BLaER1 (cell line): ENCODE results near the gene UNC119B.

Experiments used
- H3K27ac ChIP-seq: shearing (Covaris generic); formaldehyde crosslinking; 2 replicates; pipeline ENCODE4 v1.8.1; 2022
- H3K27me3 ChIP-seq: shearing (Covaris generic); formaldehyde crosslinking; 2 replicates; pipeline ENCODE4 v1.8.1; 2022
- H3K36me3 ChIP-seq: shearing (Covaris generic); formaldehyde crosslinking; 2 replicates; pipeline ENCODE4 v1.8.1; 2022
- H3K4me1 ChIP-seq: shearing (Covaris generic); formaldehyde crosslinking; 2 replicates; pipeline ENCODE4 v1.8.1; 2022
- H3K4me2 ChIP-seq: shearing (Covaris generic); formaldehyde crosslinking; 2 replicates; pipeline ENCODE4 v1.8.1; 2022
- H3K4me3 ChIP-seq: shearing (Covaris generic); formaldehyde crosslinking; 2 replicates; pipeline ENCODE4 v1.8.1; 2022
- H3K9ac ChIP-seq: shearing (Covaris generic); formaldehyde crosslinking; 2 replicates; pipeline ENCODE4 v1.8.1; 2022
- H3K9me3 ChIP-seq: shearing (Covaris generic); formaldehyde crosslinking; 2 replicates; pipeline ENCODE4 v1.8.1; 2022
- H4K20me1 ChIP-seq: shearing (Covaris generic); formaldehyde crosslinking; 2 replicates; pipeline ENCODE4 v1.8.1; 2022
- Cebpa-rat ChIP-seq: shearing (Covaris generic); IDR thresholded peaks from 2 replicates; pipeline ENCODE4 v1.8.1; 2022

Gene UNC119B

DNA sequence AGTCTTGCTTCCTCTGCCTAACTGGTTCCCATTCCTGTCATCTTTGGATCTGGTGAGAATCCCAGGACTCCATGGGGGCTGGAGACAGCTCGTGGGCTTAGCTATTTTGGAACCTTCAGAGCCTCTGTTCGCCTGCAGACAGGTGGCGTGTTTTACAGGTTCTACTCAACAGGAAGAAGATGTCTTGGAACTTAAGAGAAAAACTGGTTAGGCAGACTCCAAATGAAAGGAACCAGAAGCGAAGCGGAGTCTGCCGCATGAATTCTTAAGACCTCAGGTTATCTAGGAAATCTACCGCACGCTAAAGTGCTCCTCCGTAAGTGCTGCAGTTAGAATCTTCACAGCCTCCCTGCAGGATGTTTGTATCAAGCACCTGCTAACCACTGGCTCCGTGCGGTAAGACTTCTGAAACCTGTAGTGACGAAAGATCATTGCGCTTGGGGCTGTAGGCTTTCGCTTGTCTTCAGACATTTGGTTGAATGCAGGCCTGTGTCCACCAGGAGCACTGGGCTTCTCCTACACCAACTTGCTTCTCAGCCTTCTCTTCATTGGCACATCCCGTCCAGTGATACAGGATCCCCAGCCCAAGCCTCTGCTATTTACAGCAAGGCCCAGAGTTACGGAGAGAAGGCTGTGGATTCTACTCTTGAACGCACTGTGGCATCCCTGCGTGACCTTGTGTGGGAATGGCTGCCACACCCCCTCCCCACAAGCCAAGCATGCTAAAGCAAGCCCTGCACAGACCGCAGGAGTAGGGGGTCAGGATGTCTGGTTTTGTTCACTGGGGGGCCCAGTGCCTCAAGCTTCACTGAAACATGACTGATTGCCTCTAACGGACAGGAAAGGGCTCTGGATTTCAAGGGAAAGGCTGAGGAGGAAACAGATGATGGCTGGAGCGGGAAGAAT, 50.3 kb downstream of the UNC119B start:
- H4K20me1 ChIP-seq = peaks cover 86% of the 10 kb centered on the region
- H3K9me3 ChIP-seq = no peaks in the 10 kb centered on the region
- peaks cover 66% of the 10 kb centered on the region for H3K27me3 ChIP-seq
- H3K4me1 ChIP-seq = peaks cover 23% of the 10 kb centered on the region
- no peak overlapping the region for H3K9ac ChIP-seq
- peaks cover 47% of the 10 kb centered on the region for H3K36me3 ChIP-seq
- no peak for TF ChIP-seq Cebpa-rat
- no peak overlapping the region for H3K4me3 ChIP-seq
- H3K27ac ChIP-seq = no peak overlapping the region
- peak overlapping the region; percentile 80 for H3K4me2 ChIP-seq

DNA sequence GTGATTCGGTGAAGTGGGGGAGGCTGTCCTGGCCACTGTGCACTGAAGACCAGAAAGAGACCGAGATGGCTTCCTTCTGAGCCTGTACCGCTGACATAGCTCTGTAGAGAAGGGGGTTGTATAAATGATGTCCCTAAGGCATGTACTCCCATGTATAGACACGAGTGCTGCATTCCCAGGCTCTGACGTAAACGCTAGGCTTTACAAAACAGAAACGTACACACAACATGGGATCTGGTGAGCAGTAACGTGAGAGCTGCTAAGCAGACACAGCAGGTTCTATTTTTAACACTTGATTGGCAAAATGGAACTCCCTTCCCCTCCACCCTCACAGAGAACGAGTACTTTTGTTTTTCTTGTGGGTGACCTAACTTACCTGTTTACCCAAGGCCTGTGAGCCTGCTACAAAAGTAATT, 51.3 kb downstream of the UNC119B start:
- no peak overlapping the region for H3K4me2 ChIP-seq
- no peak for TF ChIP-seq Cebpa-rat
- no peak overlapping the region for H3K27ac ChIP-seq
- H3K36me3 ChIP-seq = peaks cover 56% of the 10 kb centered on the region
- no peak overlapping the region for H3K9ac ChIP-seq
- no peak overlapping the region for H3K4me3 ChIP-seq
- peaks cover 23% of the 10 kb centered on the region for H3K4me1 ChIP-seq
- no peaks in the 10 kb centered on the region for H3K9me3 ChIP-seq
- H3K27me3 ChIP-seq = peaks cover 66% of the 10 kb centered on the region
- H4K20me1 ChIP-seq = peaks cover 95% of the 10 kb centered on the region

DNA sequence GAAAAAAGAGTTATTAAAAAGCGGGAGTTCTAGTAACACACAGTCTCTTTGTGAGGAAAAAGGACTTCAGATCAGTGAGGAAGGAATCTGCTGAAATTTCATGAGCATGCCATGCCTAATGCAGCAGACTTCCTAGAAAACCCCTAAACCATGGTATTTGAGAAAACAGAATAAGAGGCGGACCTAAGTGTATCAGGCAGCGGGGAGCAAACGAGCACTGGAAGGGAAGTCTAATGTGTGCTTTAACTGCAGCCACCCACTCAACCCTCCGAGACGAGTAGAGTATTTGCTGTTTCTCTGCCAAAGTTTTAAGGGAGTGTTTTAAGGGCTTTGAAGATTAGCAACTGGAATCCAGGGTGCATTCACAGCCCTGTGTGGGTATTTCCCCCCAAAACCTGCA, 51.8 kb downstream of the UNC119B start:
- no peak overlapping the region for H3K4me2 ChIP-seq
- TF ChIP-seq Cebpa-rat = no peak
- peaks cover 61% of the 10 kb centered on the region for H3K27me3 ChIP-seq
- H4K20me1 ChIP-seq = peaks cover 99% of the 10 kb centered on the region
- no peak overlapping the region for H3K4me3 ChIP-seq
- H3K36me3 ChIP-seq = peaks cover 62% of the 10 kb centered on the region
- no peak overlapping the region for H3K9ac ChIP-seq
- H3K27ac ChIP-seq = no peak overlapping the region
- H3K4me1 ChIP-seq = peaks cover 23% of the 10 kb centered on the region
- H3K9me3 ChIP-seq = no peaks in the 10 kb centered on the region

DNA sequence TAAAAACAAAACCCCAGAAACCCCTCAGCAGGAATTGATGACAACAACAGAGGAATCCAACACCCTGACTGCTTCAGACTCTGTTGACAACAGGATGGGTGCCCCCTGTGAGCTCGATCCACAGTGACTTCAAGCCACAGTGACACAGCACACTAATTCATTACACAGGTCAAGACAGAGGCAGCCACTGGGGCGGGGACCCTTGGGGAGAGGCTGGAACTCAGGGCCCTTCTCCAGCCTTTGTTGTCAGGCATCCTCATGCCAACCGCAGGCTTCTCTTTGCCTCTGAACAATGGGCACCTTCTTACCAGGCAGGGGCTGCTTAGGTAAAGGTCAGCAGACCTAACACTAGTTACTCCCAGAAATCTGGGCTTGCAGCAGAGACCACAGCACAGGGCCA, 53.0 kb downstream of the UNC119B start:
- Histone ChIP-seq H3K36me3 (peaks cover 73% of the 10 kb centered on the region), H4K20me1 (peaks cover 99% of the 10 kb centered on the region), H3K4me2 (no peak overlapping the region), H3K4me1 (peaks cover 23% of the 10 kb centered on the region), H3K9me3 (no peaks in the 10 kb centered on the region), H3K9ac (no peak overlapping the region), H3K27me3 (peaks cover 50% of the 10 kb centered on the region), H3K27ac (no peak overlapping the region), H3K4me3 (no peak overlapping the region)
- no peak for TF ChIP-seq Cebpa-rat

DNA sequence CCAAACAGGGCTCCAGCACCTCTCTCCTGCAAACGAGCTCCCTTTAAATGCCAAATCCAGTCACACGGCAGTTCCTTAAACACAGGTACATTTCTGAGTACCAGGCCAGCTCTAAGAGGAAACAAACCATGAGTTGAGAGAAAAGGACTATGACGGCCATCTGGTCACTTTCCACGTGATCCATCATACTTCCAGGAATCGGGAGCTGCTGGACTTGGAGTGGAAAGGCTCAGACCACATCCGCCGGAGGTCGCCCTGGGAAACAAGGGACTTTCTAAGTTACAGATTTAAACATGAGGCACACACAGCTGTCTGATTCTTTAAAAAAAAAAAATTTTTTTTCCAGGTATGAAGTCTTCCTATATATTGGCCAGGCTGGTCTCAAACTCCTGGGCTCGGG, 54.6 kb downstream of the UNC119B start:
- H3K9me3 ChIP-seq = no peaks in the 10 kb centered on the region
- H3K4me3 ChIP-seq = no peak overlapping the region
- TF ChIP-seq Cebpa-rat = no peak
- no peak overlapping the region for H3K9ac ChIP-seq
- H4K20me1 ChIP-seq = peaks cover 94% of the 10 kb centered on the region
- H3K36me3 ChIP-seq = peaks cover 85% of the 10 kb centered on the region
- no peak overlapping the region for H3K27ac ChIP-seq
- no peak overlapping the region for H3K4me2 ChIP-seq
- peaks cover 35% of the 10 kb centered on the region for H3K27me3 ChIP-seq
- peaks cover 13% of the 10 kb centered on the region for H3K4me1 ChIP-seq

DNA sequence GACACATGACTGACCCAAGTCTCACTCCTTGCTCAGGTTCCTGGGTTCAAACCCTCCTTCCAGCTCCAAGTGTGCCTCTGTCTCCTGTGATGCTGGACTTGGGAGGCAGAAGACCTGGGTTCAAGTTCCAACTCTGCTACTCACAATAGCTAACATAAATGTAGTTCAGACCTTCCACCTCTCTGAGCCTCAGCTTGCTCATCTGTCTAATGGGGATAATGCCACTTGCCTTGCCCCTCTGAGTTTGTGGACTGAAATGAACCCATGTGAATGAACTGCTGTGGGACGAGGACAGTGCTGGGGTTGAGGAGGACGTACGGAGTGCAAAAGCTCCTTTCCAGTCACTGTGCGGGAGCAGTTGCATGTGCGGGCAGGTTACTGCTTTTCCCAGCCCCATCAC, 56.3 kb downstream of the UNC119B start:
- H3K36me3 ChIP-seq = peaks cover 94% of the 10 kb centered on the region
- H3K27me3 ChIP-seq = peaks cover 17% of the 10 kb centered on the region
- H4K20me1 ChIP-seq = peaks cover 94% of the 10 kb centered on the region
- no peaks in the 10 kb centered on the region for H3K4me1 ChIP-seq
- no peak overlapping the region for H3K27ac ChIP-seq
- H3K4me3 ChIP-seq = no peak overlapping the region
- no peak overlapping the region for H3K4me2 ChIP-seq
- no peaks in the 10 kb centered on the region for H3K9me3 ChIP-seq
- TF ChIP-seq Cebpa-rat = no peak
- no peak overlapping the region for H3K9ac ChIP-seq

DNA sequence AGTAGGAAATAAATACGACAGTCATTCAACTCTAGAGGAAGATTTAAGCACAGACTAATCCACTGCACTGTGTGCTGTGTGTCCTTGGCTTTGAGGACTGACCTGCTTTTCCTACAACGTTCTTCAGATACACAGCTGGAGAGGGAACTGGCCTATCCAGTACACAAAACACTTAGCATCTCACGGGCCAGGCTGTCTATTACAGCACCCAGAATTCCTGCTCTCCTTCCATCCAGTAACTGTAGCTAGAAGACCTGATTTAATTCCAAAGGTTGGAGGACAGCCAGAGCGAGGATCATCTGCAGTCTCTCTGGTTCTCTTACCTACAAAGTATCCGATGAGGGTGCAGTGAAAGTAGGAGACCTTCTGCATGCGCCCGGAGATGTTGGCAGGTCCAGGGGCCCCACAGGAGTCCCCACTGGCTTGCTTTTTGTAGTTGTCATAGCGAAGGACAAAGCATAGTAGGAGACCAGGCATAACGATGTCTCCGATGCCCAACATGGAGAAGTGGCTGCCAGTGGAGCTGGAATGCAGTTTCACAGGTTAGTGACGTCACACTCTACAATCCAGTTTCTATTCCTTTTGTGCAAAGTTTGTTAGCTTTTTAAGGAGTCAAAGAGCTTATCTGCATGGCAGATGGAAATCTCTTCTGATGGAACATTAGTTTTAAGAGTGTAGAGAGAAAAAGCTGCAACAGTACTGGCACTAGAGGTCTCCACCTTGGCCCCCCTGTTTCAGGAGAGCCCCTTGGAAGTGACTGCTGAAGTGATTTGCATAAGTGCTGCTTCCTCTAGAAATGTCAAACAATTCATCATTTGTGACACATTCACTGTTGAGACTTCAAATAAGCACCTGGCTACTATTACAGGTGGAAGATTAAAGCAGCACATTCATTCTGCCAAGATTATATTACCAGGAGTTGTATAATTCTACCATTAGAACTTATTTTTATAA, 57.1 kb downstream of the UNC119B start:
- Histone ChIP-seq H3K9ac (no peak overlapping the region), H3K4me3 (no peak overlapping the region), H3K27me3 (peaks cover 10% of the 10 kb centered on the region), H3K27ac (no peak overlapping the region), H3K36me3 (peaks cover 94% of the 10 kb centered on the region), H3K9me3 (no peaks in the 10 kb centered on the region), H3K4me2 (no peak overlapping the region), H3K4me1 (no peaks in the 10 kb centered on the region), H4K20me1 (peaks cover 92% of the 10 kb centered on the region)
- no peak for TF ChIP-seq Cebpa-rat

DNA sequence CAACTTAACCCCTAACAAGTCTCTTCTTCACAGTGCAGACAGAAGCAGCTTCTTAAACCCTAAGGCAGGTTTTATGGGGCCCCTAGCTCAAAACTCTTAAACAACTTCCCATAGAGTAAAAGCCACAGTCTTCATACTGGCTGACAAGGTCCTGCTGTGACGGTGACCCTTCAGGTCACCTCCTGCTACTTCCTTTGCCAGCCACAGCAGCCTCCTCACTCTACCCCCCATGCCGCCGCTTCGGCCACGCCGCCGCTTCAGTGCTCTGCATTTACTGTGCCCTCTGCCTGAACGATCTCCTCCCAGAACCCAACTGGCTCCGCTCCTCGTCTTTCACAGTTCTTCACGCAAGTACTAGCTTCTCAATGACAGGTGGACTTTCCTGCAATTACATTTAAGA, 60.8 kb downstream of the UNC119B start:
- peaks cover 78% of the 10 kb centered on the region for H4K20me1 ChIP-seq
- peaks cover 93% of the 10 kb centered on the region for H3K36me3 ChIP-seq
- no peak overlapping the region for H3K4me3 ChIP-seq
- H3K4me1 ChIP-seq = no peaks in the 10 kb centered on the region
- no peaks in the 10 kb centered on the region for H3K9me3 ChIP-seq
- H3K4me2 ChIP-seq = no peak overlapping the region
- H3K27ac ChIP-seq = no peak overlapping the region
- TF ChIP-seq Cebpa-rat = no peak
- no peaks in the 10 kb centered on the region for H3K27me3 ChIP-seq
- no peak overlapping the region for H3K9ac ChIP-seq
